ENCODE data around the gene NEUROG3. TPM values are rescaled to one million over a fixed set of nuclear protein-coding genes. Genes with fewer than 3 reads are reported as not detected.

The NEUROG3 gene
- total RNA-seq, 4 donors from 2014 or later = not detected

GRCh38 chr10:69567920-69568319, 5.3 kb downstream of the NEUROG3 start:
- peaks cover 0 to 63% of the 10 kb centered on the region in 2 donors for H3K27me3 ChIP-seq
- no peaks in the 10 kb centered on the region for H3K36me3 ChIP-seq
- H3K27ac ChIP-seq = no peak overlapping the region
- 13% methylated on average over 7 of the region's 15 CpGs for WGBS, 2 donors
- no peaks in the 10 kb centered on the region for H3K9me3 ChIP-seq
- H3K4me1 ChIP-seq = peaks cover 0 to 15% (median 9%) of the 10 kb centered on the region in 4 donors
- peak in 1 of 2 donors; percentile 13 for DNase-seq (ENCODE audit: low spot score in 2 of 2)
- H3K4me3 ChIP-seq = no peak overlapping the region
- TF ChIP-seq, protein P1, sequence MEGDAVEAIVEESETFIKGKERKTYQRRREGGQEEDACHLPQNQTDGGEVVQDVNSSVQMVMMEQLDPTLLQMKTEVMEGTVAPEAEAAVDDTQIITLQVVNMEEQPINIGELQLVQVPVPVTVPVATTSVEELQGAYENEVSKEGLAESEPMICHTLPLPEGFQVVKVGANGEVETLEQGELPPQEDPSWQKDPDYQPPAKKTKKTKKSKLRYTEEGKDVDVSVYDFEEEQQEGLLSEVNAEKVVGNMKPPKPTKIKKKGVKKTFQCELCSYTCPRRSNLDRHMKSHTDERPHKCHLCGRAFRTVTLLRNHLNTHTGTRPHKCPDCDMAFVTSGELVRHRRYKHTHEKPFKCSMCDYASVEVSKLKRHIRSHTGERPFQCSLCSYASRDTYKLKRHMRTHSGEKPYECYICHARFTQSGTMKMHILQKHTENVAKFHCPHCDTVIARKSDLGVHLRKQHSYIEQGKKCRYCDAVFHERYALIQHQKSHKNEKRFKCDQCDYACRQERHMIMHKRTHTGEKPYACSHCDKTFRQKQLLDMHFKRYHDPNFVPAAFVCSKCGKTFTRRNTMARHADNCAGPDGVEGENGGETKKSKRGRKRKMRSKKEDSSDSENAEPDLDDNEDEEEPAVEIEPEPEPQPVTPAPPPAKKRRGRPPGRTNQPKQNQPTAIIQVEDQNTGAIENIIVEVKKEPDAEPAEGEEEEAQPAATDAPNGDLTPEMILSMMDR (IDR thresholded peaks at IDR 0.05) = no peak
- TF ChIP-seq EP300 (IDR thresholded peaks at IDR 0.05) (no peak), POLR2A (IDR thresholded peaks at IDR 0.05) (no peak)

- H3K27ac ChIP-seq = no peak overlapping the region
- H3K4me1 ChIP-seq = no peaks in the 10 kb centered on the region
- H3K27me3 ChIP-seq = peaks cover 0 to 13% of the 10 kb centered on the region in 2 donors
- TF ChIP-seq POLR2A (IDR thresholded peaks at IDR 0.05) (no peak), EP300 (IDR thresholded peaks at IDR 0.05) (no peak)
- TF ChIP-seq, protein P1 (IDR thresholded peaks at IDR 0.05) = no peak
- WGBS, 2 donors = 51 to 60% methylated on average over 5 of the region's 5 CpGs
- no peaks in the 10 kb centered on the region for H3K36me3 ChIP-seq
- no peaks in the 10 kb centered on the region for H3K9me3 ChIP-seq
- H3K4me3 ChIP-seq = no peak overlapping the region
- no peak for DNase-seq (ENCODE audit: low spot score in 2 of 2)
These were observed 10.4 kb downstream of the NEUROG3 start for GRCh38 chr10:69562731-69563254.

DNA sequence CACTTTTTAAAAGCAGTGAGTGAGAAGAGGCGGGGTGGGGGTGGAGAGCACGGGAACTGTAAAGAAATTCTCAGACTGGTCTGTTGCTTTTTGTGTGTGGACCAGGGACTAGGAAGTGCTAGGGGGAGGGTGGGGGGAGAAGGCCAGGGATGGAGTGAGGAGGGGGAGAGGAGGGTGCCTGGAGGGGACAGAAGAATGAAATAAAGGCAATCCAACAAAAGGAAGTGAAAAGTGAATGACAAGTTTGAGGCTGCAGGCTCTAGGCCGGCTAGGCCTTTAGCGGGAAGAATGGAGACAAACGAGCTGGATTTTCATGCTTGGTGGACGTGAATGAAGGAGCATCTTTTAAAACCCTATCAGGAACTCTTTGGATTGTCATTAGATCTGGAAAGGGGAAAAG, 13.7 kb downstream of the NEUROG3 start:
- Histone ChIP-seq H3K36me3 (no peaks in the 10 kb centered on the region), H3K27me3 (no peaks in the 10 kb centered on the region), H3K4me1 (no peaks in the 10 kb centered on the region), H3K9me3 (no peaks in the 10 kb centered on the region), H3K4me3 (no peak overlapping the region), H3K27ac (no peak overlapping the region)
- TF ChIP-seq, protein P1 (IDR thresholded peaks at IDR 0.05) = no peak
- TF ChIP-seq POLR2A (IDR thresholded peaks at IDR 0.05) = no peak
- no peak for TF ChIP-seq EP300 (IDR thresholded peaks at IDR 0.05)
- WGBS, 2 donors = 39% methylated on average over 5 of the region's 6 CpGs
- DNase-seq (ENCODE audit: low spot score in 2 of 2) = no peak

DNA sequence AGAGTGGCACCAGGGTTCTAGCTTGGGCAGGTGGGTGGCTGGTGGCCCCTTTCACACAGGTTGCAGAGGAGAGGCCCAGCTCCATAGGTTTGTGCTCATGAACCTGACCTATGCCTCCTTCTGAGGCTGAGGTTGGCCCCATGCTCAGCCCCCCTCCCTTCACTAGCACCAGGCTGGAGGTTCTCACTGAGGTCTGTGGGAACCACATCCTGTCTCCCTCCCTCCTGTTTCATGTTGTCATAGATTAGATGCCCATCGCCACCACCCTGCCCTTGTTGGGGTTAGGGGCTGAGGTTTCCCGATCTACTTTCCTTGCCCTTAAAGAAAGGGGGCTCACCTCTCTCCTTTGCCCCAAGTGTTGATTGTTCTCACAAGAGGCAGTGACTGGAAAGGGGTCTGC, 14.7 kb downstream of the NEUROG3 start:
- no peaks in the 10 kb centered on the region for H3K4me1 ChIP-seq
- H3K27me3 ChIP-seq = no peaks in the 10 kb centered on the region
- no peak for DNase-seq (ENCODE audit: low spot score in 2 of 2)
- no peak overlapping the region for H3K27ac ChIP-seq
- H3K9me3 ChIP-seq = no peaks in the 10 kb centered on the region
- no peak for TF ChIP-seq POLR2A (IDR thresholded peaks at IDR 0.05)
- TF ChIP-seq, protein P1 (IDR thresholded peaks at IDR 0.05) = no peak
- TF ChIP-seq EP300 (IDR thresholded peaks at IDR 0.05) = no peak
- no peaks in the 10 kb centered on the region for H3K36me3 ChIP-seq
- no peak overlapping the region for H3K4me3 ChIP-seq
- 82 to 84% methylated on average over 2 of the region's 2 CpGs for WGBS, 2 donors

- no peak for TF ChIP-seq EP300 (IDR thresholded peaks at IDR 0.05)
- TF ChIP-seq POLR2A (IDR thresholded peaks at IDR 0.05) = no peak
- TF ChIP-seq, protein P1 (IDR thresholded peaks at IDR 0.05) = no peak
- Histone ChIP-seq H3K4me1 (no peaks in the 10 kb centered on the region), H3K36me3 (no peaks in the 10 kb centered on the region), H3K27me3 (no peaks in the 10 kb centered on the region), H3K27ac (no peak overlapping the region), H3K9me3 (peaks cover 0 to 28% (median 7%) of the 10 kb centered on the region in 4 donors), H3K4me3 (no peak overlapping the region)
- WGBS, 2 donors = 34 to 45% methylated on average over 5 to 6 of the region's 6 CpGs
- DNase-seq (ENCODE audit: low spot score in 2 of 2) = no peak
These were observed 18.6 kb downstream of the NEUROG3 start for GRCh38 chr10:69554611-69555010.
